AG04449 (cell line): ENCODE measurements around the gene SERPINE1.

ENCODE experiments used
- CTCF ChIA-PET: fragments of 350-600 bp; formaldehyde crosslinking; extraction: SDS; loops from one replicate; lab custom pipeline; 2021; ENCODE audit warnings: antibody characterized with exemption; lab: Yijun Ruan, JAX
- POLR2A ChIA-PET: fragments of 400-600, 350-600 bp; formaldehyde crosslinking; extraction: SDS; loops from one replicate; lab custom pipeline; 2020; ENCODE audit warnings: antibody characterized with exemption, inconsistent platforms; lab: Yijun Ruan, JAX
- DNase-seq: peaks from one replicate; pipeline ENCODE4 v3.0.0-alpha.2; 2010; ENCODE audit warnings: low read depth, low spot score
- H3K4me3 ChIP-seq: 2 replicates; pipeline ENCODE4 v1.5.1; 2011; ENCODE audit warnings: low read depth, mild to moderate bottlenecking, control low read depth, low read length
- CTCF ChIP-seq: IDR thresholded peaks from one replicate; pipeline ENCODE4 v1.5.1; 2011; ENCODE audit warnings: mild to moderate bottlenecking, moderate library complexity, low read length, control low read depth, inconsistent platforms; ENCODE audit not compliant: insufficient read depth; ENCODE audit errors: missing control alignments

The SERPINE1 gene

DNA sequence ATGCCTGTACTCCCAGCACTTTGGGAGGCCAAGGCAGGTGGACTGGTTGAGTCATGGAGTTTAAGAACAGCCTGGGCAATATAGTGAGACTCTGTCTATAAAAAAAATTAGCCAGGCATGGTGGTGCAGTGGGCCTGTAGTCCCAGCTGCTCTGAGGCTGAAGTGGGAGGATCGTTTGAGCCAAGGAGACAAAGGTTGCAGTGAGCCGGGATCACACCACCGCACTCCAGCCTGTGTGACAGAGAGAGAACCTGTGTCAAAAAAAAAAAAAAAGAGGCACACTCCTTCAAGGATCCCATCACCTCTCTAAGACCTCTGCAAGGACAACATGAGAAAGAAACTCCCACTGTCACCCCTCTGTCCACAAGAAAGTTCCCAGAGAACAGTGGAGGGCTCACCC, 48.8 kb downstream of the SERPINE1 start:
- no peak for DNase-seq

GRCh38 chr7:101177644-101178043, 50.7 kb downstream of the SERPINE1 start:
- no peak for TF ChIP-seq CTCF
- DNase-seq, result no peak
- ChIA-PET POLR2A (no interaction called here), CTCF (interaction anchor here (1.2 to 6.9 kb wide), 3 partner anchors 15 to 34 kb away, joined by 4 to 76 read pairs (median 20); no protein-coding TSS in a partner anchor)
- H3K4me3 ChIP-seq, result no peak overlapping the region

More for the DNA sequence above, 48.8 kb downstream of the SERPINE1 start:
- H3K4me3 ChIP-seq, result no peak overlapping the region
- no peak for TF ChIP-seq CTCF
- ChIA-PET CTCF (interaction anchor here (1.1 to 6.9 kb wide), 4 partner anchors 17 to 115 kb away, joined by 3 to 76 read pairs (median 12); no protein-coding TSS in a partner anchor), POLR2A (no interaction called here)

DNA sequence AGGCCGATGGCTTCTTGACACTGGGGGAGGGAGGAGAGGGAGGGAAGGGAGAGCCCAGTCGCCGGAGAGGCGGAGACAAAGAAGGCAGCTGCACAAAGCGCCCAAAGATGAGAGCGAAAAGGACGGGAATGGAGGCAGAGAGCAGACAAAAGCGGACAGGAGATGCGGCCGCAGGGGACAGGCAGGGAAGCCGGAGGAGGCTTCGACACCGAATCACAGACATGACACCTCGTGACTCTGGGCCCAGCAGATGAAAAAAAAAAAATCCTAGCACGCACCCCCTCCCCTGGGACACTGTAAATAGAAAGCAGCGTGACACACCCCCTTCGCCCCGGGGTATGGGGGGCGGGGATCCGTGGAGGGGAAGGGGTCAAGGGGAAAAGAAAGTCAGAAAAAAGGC, 52.2 kb downstream of the SERPINE1 start:
- ChIA-PET CTCF (interaction anchor here (0.9 to 6.9 kb wide), 3 partner anchors 8 to 35 kb away, joined by 3 to 76 read pairs (median 20); no protein-coding TSS in a partner anchor), POLR2A (no interaction called here)
- TF ChIP-seq CTCF, result no peak
- no peak for DNase-seq
- H3K4me3 ChIP-seq, result no peak overlapping the region

DNA sequence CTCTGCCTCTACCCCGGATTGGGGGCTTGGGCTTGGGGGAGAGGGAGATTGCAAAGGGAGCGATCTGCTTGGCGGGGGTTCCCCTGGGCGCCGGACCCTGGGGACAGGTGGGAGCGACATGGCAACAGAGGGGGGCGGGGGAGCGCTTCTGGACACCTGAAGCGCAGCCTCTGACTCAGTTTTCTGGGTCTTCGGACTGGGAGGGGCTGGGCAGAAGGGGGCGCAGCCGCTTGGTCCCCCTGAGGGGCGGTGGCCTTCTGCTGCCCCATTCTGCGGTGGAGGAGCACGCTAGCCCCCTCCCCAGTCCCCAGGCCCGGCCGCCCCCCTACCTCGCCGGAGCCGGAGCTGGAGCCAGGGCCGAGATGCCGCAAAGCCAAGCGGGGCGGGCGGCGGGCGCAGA, 52.8 kb downstream of the SERPINE1 start:
- TF ChIP-seq CTCF, result no peak
- POLR2A ChIA-PET, result no interaction called here
- CTCF ChIA-PET, result interaction anchor here (2.0 kb wide), 1 partner anchor 13 kb away, joined by 14 read pairs; no protein-coding TSS in a partner anchor
- no peak overlapping the region for H3K4me3 ChIP-seq
- no peak for DNase-seq

DNA sequence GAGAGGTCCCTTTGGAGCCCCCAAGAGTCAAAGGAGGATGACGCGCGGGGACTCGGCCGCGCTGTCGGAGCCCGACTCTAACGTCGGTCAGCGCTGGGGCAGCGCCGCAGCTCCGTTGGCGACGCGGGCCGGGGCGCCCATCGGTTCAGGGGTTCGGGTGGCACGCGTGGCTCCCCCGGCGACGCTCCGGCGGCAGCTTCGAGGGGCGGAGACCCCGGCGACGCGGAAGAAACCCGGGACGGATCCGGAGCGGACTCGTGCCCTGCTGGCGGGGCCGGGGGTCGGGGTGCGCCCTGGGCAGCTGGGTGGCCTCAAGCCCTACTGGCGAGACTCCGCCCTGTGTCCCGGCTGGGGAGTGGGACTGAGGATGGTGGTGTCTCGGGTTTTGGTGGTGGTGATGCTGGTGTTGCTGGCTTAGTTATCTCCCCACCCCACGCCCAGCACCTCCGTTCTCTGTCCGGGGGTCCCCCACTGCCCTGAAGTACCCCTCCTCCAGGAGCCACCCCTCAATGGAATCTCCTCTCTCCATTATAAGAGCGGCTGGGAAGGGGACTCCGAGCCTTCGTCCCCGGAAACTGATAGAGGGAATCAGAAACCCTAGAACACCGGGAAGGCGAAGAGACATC, 53.3 kb downstream of the SERPINE1 start, which contains the start of gene NAT16:
TSS of gene NAT16 (minus strand) at position 164 of the 626 bp plus-strand sequence. CDS start 5,486 bp downstream, outside the sequence.
- ChIA-PET CTCF (interaction anchor here (1.0 to 2.0 kb wide), 2 partner anchors 12 to 15 kb away, joined by 3 to 14 read pairs; no protein-coding TSS in a partner anchor), POLR2A (no interaction called here)
- no peak for DNase-seq
- H3K4me3 ChIP-seq, result no peak within 1 kb of the TSS
- no peak for TF ChIP-seq CTCF

DNA sequence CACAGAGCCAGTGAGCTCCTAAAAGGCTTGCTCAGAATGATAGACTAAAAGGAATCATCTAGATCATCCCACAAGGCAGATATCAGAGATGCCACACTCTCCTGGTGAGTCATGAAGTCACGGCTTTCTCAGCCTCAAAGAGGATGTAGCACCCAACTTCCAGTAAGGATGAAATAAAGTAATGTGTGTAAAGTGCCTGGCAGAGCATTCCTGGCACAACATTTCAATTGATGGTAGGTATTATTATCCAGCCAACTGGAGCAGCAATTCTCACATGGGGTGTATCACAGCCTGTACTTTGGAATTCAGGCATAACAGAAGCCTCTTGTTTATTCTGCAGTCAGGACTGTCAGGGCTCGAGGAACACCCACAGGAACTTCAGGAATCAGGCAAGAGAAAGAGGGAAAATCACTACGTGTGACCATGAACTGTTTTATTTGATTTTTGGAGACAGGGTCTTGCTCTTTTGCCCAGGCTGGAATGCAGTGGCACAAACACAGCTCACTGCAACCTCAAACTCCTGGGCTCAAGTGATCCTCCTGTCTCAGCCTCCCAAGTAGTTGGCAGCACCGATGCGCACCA, 58.4 kb downstream of the SERPINE1 start:
- DNase-seq, result no peak
- TF ChIP-seq CTCF, result no peak
- POLR2A ChIA-PET, result interaction anchor here (0.5 kb wide), 1 partner anchor 24 kb away, joined by 3 read pairs; no protein-coding TSS in a partner anchor
- CTCF ChIA-PET, result interaction anchor here (1.0 to 5.8 kb wide), 6 partner anchors 7 to 126 kb away, joined by 5 to 48 read pairs (median 11); no protein-coding TSS in a partner anchor
- H3K4me3 ChIP-seq, result no peak overlapping the region
